C1 segment of cervical spinal cord (tissue), 14 donors: ENCODE measurements around the gene PPA2.
"Not testable (repeated sequence)": the region's sequence is repeated elsewhere in the genome, so short reads cannot be mapped to it uniquely, and the experiment has no call there.

Source experiments
- DNase-seq, 14 donors: peaks; one replicate each; lab custom pipeline; 2025; lab: John Stamatoyannopoulos, UW

The PPA2 gene

GRCh38 chr4:105473324-105474098, at the start of gene PPA2:
Gene PPA2 (minus strand): TSS chr4:105474062. CDS start chr4:105474050, 12 bp downstream.
- DNase-seq: peak; percentile 34 to 90 (median 80)

- DNase-seq: peak in 2 of 14 donors; percentile 2 to 4
These were observed 47.2 kb upstream of the PPA2 start for GRCh38 chr4:105520819-105521790.

GRCh38 chr4:105510245-105510644, 36.4 kb upstream of the PPA2 start:
- no peak for DNase-seq

- DNase-seq: no peak
These were observed 35.9 kb upstream of the PPA2 start for GRCh38 chr4:105509714-105510113.

- DNase-seq: no peak
These were observed 35.4 kb upstream of the PPA2 start for GRCh38 chr4:105509291-105509690.

GRCh38 chr4:105504744-105505143, 30.9 kb upstream of the PPA2 start:
- DNase-seq: no peak

- DNase-seq: no peak
These were observed 29.6 kb upstream of the PPA2 start for GRCh38 chr4:105503484-105503883.

GRCh38 chr4:105496899-105497298, 23.0 kb upstream of the PPA2 start:
- no peak for DNase-seq

GRCh38 chr4:105495667-105496066, 21.8 kb upstream of the PPA2 start:
- DNase-seq: no peak

- DNase-seq: no peak
These were observed 16.7 kb upstream of the PPA2 start for GRCh38 chr4:105490523-105490922.

GRCh38 chr4:105483840-105484239, 10.0 kb upstream of the PPA2 start:
- DNase-seq: no peak

- DNase-seq: peak in 3 of 14 donors; percentile 14 to 87 (median 84)
These were observed 247 bp upstream of the PPA2 start for GRCh38 chr4:105474099-105474518.

- peak in 1 of 14 donors; percentile 67 for DNase-seq
These were observed 965 bp downstream of the PPA2 start for GRCh38 chr4:105472871-105473323.

GRCh38 chr4:105471566-105472176, 2.2 kb downstream of the PPA2 start:
- peak in 11 of 14 donors; percentile 1 to 66 (median 31) for DNase-seq

GRCh38 chr4:105470766-105471165, 3.1 kb downstream of the PPA2 start:
- DNase-seq: no peak

GRCh38 chr4:105469736-105470135, 4.1 kb downstream of the PPA2 start:
- no peak for DNase-seq

- DNase-seq: no peak
These were observed 7.3 kb downstream of the PPA2 start for GRCh38 chr4:105466580-105466979.

GRCh38 chr4:105464563-105464962, 9.3 kb downstream of the PPA2 start:
- not testable (repeated sequence) for DNase-seq

- DNase-seq: no peak
These were observed 11.3 kb downstream of the PPA2 start for GRCh38 chr4:105462576-105462975.

GRCh38 chr4:105461621-105462382, 12.1 kb downstream of the PPA2 start:
- DNase-seq: no peak

GRCh38 chr4:105461221-105461620, 12.6 kb downstream of the PPA2 start:
- no peak for DNase-seq
